ENCODE data around the gene MEPE. TPM values are rescaled to one million over a fixed set of nuclear protein-coding genes. Genes with fewer than 3 reads are reported as not detected.

Gene MEPE
- total RNA-seq, 1 experiment from 2014 or later = not detected

- H3K79me2 ChIP-seq (ENCODE audit: insufficient read depth, low read length) = no peaks in the 10 kb centered on the region
- TF ChIP-seq EZH2 (IDR thresholded peaks at IDR 0.05) (no peak), SIN3A (IDR thresholded peaks at IDR 0.05; ENCODE audit: low read depth) (no peak), CEBPB (IDR thresholded peaks at IDR 0.05; ENCODE audit: low read depth) (no peak), ZFX (IDR thresholded peaks at IDR 0.05) (no peak), ZNF274 (IDR thresholded peaks at IDR 0.05; ENCODE audit: low read depth, low read length) (no peak), SP1 (IDR thresholded peaks at IDR 0.05; ENCODE audit: low read depth) (no peak), ATF3 (IDR thresholded peaks at IDR 0.05) (no peak), REST (IDR thresholded peaks at IDR 0.05; ENCODE audit: low read depth) (no peak), EGR1 (IDR thresholded peaks at IDR 0.05; ENCODE audit: low read depth) (no peak), CTCF (IDR thresholded peaks at IDR 0.05 in 2 of 3, conservative IDR thresholded peaks at IDR 0.05 in 1 of 3; ENCODE audit: borderline replicate concordance in 1 of 3, insufficient read depth in 1 of 3, low read depth in 2 of 3, low read length in 2 of 3) (no peak), JUND (IDR thresholded peaks at IDR 0.05) (no peak), TCF7L2 (IDR thresholded peaks at IDR 0.05; ENCODE audit: borderline replicate concordance, extremely low read depth, insufficient read depth, insufficient read length) (no peak), CBX3 (IDR thresholded peaks at IDR 0.05; ENCODE audit: low read depth) (no peak), POLR2A (IDR thresholded peaks at IDR 0.05; ENCODE audit: borderline replicate concordance, extremely low read depth, insufficient read depth, insufficient read length) (no peak), MAX (IDR thresholded peaks at IDR 0.05) (no peak)
- no peaks in the 10 kb centered on the region for H3K9me3 ChIP-seq (ENCODE audit: control insufficient read depth in 1 of 2, insufficient read depth in 1 of 2, low read depth in 1 of 2, low read length in 2 of 2)
- CTCF ChIA-PET = no interaction called here
- no peak for ATAC-seq
- H3K27me3 ChIP-seq (ENCODE audit: insufficient read depth, low read length) = no peaks in the 10 kb centered on the region
- RAD21 ChIA-PET (ENCODE audit: low non-redundant PET in 1 of 2, low total read pairs in 2 of 2, uncharacterized antibody in 2 of 2, unreplicated experiment in 2 of 2) = no interaction called here
- no peak overlapping the region for H3K4me3 ChIP-seq (replicated peaks in 1 of 2; ENCODE audit: low read depth in 1 of 2, low read length in 2 of 2)
- POLR2A ChIA-PET = no interaction called here
- H3K9ac ChIP-seq (ENCODE audit: low read length) = no peak overlapping the region
- no TSS peak for BruUV-seq (replicated peaks)
- intact Hi-C loops (cut with micrococcal nuclease) = no loop called here
- H3K4me1 ChIP-seq (ENCODE audit: control insufficient read depth in 1 of 2, insufficient read depth in 2 of 2, low read length in 2 of 2) = no peaks in the 10 kb centered on the region
- H3K36me3 ChIP-seq (ENCODE audit: control insufficient read depth in 1 of 2, insufficient read depth in 2 of 2, low read length in 2 of 2) = no peaks in the 10 kb centered on the region
- H3K4me2 ChIP-seq (ENCODE audit: low read length) = no peak overlapping the region
- DNase-seq (ENCODE audit: low read depth, low spot score) = no peak
- H3K27ac ChIP-seq (ENCODE audit: low read depth, low read length) = no peak overlapping the region
- no peaks in the 10 kb centered on the region for H4K20me1 ChIP-seq (ENCODE audit: insufficient read depth)
- H3K9me2 ChIP-seq (ENCODE audit: insufficient read depth) = no peaks in the 10 kb centered on the region
- no peak overlapping the region for H2AFZ ChIP-seq (ENCODE audit: low read depth, low read length, poor library complexity, severe bottlenecking)
Measured at GRCh38 chr4:87807402-87807801, 25.4 kb upstream of the MEPE start.
